MM.1S (cell line): Measurements from ENCODE around the gene APOBEC4.

Experiments
- EZH2phosphoT487 ChIP-seq: fragments of 300-600 bp; sonication (generic); IDR thresholded peaks from 2 replicates; pipeline ENCODE4 v1.6.1; 2018; ENCODE audit warnings: antibody characterized with exemption, low read length
- TF ChIP-seq, protein P1 (sequence below): fragments of 300-600 bp; sonication (generic); IDR thresholded peaks from 2 replicates; pipeline ENCODE4 v1.5.1; 2016; ENCODE audit warnings: antibody characterized with exemption, low read length, mixed read lengths

DNA sequence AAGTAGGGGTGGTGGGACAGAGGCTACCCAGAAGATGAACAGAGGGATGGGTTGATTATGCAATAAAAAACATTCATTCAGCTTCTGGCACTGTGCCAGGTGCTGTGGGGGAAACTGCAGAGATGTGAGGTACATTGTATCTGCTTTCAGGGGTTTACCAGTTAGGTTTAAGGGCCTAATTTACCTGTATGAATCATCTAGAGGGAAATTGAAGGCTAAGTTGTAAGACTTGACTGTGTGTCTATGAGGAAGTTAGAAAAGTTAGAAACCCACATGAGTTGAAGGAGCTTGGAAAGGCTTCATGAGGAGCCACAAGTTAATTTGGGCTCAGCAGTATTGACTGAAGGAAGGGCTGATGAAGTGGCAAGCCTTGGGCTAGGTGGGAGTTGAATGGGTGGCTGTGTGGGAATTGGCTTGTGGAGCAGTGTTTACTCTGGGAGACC lies 36.7 kb upstream of the APOBEC4 start:
- TF ChIP-seq, protein P1, sequence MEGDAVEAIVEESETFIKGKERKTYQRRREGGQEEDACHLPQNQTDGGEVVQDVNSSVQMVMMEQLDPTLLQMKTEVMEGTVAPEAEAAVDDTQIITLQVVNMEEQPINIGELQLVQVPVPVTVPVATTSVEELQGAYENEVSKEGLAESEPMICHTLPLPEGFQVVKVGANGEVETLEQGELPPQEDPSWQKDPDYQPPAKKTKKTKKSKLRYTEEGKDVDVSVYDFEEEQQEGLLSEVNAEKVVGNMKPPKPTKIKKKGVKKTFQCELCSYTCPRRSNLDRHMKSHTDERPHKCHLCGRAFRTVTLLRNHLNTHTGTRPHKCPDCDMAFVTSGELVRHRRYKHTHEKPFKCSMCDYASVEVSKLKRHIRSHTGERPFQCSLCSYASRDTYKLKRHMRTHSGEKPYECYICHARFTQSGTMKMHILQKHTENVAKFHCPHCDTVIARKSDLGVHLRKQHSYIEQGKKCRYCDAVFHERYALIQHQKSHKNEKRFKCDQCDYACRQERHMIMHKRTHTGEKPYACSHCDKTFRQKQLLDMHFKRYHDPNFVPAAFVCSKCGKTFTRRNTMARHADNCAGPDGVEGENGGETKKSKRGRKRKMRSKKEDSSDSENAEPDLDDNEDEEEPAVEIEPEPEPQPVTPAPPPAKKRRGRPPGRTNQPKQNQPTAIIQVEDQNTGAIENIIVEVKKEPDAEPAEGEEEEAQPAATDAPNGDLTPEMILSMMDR = no peak
- TF ChIP-seq EZH2phosphoT487 = no peak
